Measurements from ENCODE around the gene PPFIA3.

- TF ChIP-seq TCF12 (IDR thresholded peaks at IDR 0.05; ENCODE audit: low read depth) (no peak), CREB1 (IDR thresholded peaks at IDR 0.05; ENCODE audit: low read depth) (no peak), EGR1 (IDR thresholded peaks at IDR 0.05) (no peak), EP300 (IDR thresholded peaks at IDR 0.05; ENCODE audit: borderline replicate concordance) (no peak), REST (IDR thresholded peaks at IDR 0.05; ENCODE audit: low read depth) (no peak; the same call in 1 of the 2 replicates), TAF1 (IDR thresholded peaks at IDR 0.05; ENCODE audit: low read depth) (no peak), RAD21 (IDR thresholded peaks at IDR 0.05; ENCODE audit: low read depth) (no peak), FOXM1 (IDR thresholded peaks at IDR 0.05; ENCODE audit: borderline replicate concordance, low read depth) (no peak), YY1 (IDR thresholded peaks at IDR 0.05; ENCODE audit: low read depth) (no peak)
Observed at GRCh38 chr19:49120325-49120683, 960 bp downstream of the PPFIA3 start.
